HG03378 (cell line): ENCODE measurements around the gene UGT3A1.
A peak's percentile ranks its signal among the peaks of the same experiment; 100 is the strongest.
"Not testable (repeated sequence)": the region's sequence is repeated elsewhere in the genome, so short reads cannot be mapped to it uniquely, and the experiment has no call there.

ENCODE experiments used
- ATAC-seq: cut with Tn5 transposase; IDR thresholded peaks from one replicate; pipeline ENCODE4 v1.9.1; 2021; ENCODE audit warnings: mild to moderate bottlenecking, moderate library complexity; ENCODE audit not compliant: unreplicated experiment

Gene UGT3A1

DNA sequence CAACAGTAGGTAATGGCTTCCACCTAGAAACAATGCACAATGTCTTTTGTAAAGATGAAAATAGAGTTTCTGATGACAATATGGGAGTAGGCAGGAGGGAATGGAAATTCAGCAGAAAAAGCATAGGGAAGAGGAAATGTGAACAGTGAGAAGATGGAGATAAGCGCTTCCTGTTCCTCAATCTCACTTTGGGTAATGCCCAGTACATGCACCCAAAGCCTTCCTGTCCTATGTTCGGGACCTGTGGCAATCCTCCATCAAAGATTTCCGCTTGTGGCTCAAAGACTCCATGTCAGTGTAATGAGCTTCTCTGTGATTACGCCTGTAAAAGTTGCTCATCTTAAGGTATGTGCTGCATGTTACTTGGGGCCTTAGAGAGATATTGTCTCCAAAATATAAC, 2.7 kb downstream of the UGT3A1 start:
- no peak for ATAC-seq

DNA sequence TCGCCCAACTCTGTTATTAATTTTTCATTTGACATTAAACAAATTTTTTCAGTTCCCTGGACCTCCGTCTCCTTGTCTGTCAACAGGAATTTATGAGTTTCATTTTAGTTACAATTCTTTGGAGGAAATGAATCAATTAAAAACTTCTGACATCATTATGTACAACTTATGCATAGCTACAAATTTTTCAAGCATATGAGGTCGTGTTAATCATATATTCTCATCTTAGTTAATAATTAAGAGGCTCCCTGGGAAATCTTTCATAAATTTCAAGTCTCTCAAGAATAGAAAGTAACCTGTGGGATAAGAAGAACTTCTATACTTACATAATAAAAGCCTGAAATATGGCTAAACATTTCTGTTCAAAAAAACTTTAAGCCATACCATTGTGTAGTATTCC, 3.4 kb downstream of the UGT3A1 start:
- ATAC-seq = no peak

DNA sequence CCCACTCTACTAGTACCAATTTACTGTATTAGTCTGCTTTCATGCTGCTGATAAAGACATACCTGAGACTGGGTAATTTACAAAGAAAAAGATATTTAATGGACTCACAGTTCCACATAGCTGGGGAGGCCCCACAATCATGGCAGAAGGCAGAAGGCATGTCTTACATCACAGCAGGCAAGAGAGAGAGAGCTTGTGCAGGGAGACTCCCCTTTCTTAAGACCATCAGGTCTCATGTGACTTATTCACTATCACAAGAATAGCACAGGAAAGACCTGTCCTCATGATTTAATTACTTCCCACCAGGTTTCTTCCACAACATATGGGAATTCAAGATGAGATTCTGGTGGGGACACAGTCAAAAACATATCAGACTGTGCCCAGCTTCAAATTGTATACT, 11.5 kb downstream of the UGT3A1 start:
- ATAC-seq = no peak

DNA sequence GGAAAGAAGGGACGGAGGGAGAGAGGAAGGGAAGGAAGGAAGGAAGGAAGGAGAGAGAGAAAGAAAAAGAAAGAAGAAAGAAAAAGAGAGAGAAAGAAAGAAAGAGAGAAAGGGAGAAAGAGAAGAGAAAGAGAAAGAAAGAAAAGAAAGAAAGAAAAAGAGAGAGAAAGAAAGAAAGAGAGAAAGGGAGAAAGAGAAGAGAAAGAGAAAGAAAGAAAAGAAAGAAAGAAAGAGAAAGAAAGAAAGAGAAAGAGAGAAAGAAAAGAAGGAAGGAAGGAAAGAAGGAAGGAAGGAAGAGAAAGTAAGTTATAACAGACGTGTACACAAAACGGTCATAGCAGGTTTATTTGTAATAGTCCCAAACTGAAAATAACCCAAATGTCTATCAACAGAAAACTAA, 14.3 kb downstream of the UGT3A1 start:
- ATAC-seq = not testable (repeated sequence)

DNA sequence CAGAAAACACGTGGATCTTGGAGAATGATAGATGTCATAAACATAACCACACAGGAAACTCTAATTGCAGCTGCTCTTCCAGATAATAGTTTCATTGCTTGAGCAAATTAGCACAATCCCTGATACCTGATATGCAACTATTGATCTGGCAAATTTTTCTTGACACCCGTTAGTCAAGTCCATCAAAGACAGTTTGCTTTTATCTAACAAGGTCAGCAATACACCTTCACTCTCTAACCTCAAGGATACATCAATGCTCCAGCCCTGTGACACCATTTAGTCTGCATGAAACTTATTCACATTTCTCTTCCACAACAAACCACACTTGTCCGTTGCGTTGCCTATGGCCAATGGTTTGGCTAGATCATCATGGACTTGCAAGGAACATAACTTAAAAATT, 16.6 kb downstream of the UGT3A1 start:
- ATAC-seq = no peak

DNA sequence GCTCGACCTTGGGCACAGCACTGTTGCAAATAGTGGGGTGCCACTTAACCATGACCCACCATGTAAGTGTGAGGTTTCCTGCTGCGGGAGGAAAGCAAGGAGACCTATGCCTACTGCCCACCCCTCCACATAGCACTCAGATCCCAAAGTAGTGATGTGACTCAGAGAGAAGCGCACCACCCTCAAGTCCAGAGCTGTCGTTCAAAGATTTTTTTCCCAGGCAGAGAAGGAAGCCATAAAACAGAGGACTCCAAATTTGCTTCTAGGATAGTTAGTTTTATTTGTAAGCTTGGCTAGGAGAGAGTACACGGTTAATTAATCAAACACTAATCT, 19.3 kb downstream of the UGT3A1 start:
- no peak for ATAC-seq

DNA sequence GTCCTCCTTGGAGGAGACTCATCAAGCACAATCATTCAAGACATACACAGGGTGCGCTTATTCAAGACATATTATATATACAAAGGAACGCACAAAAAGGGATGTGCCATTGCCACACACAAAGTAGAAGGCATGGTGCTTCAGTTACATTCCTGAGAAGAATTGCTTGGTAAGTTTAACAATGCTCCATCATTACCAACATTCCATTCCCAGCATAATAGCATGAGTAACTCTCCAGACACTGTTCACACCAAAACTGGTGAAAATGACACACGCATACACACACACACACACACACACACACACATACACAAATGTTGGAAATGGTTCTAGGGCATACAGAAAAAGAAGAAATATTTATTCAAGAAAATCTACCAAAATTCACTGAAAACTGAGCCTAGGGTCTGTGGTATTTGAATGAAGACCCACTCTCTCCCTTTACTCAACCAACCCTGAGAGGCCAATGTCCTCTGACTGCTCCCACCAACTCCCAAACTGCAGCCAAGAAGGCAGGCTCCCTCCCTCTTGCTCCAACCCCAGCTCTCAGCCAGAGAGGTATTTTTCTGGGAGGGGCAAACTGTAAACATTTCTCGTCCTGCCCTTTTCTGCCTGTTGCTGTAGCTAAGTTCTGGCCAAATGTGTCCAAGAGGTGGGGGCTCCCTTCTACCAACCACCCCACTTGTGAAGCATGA, 19.9 kb downstream of the UGT3A1 start:
- no peak for ATAC-seq

DNA sequence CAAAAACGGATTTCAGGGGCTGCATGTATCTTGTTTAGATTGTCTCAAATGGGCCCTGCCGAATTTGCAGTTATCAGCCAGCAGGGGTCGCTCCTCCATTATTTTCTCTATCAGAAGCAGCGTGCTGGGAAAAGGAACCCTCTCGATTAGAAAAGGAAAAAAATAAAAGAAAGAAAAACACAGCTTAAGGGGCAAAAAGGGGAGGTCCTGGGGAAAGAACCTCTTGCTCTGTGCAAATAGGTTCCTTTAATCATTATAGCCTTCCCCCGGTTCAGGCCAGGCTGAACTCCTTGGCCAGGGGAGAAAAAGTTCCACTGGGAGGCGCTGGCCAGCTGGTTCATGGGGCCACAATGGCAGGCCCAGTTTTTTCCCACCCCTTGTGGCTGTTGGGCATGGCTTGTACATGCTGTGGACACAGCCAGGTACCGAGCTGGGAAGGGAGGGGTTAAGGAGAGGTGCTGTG, 27.8 kb downstream of the UGT3A1 start:
- no peak for ATAC-seq

DNA sequence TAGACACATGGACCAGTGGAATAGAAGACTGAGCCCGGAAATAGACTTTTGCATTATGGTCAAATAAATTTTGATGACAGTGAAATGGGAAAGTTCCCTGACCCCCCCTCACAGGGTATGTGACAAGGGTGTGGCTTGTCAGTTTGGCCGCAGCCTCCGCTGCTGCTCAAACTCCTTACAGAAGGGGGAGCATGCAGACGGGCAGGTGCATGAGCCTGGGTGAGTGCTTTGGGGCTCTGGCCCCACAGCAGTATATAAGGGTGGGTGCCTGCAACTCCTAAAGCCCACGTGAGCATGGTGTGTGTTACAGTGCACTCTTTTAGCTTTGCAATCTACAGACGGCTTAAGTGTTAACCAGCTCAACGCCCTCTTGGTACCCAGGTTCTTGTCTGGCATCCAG, 30.9 kb downstream of the UGT3A1 start:
- no peak for ATAC-seq

DNA sequence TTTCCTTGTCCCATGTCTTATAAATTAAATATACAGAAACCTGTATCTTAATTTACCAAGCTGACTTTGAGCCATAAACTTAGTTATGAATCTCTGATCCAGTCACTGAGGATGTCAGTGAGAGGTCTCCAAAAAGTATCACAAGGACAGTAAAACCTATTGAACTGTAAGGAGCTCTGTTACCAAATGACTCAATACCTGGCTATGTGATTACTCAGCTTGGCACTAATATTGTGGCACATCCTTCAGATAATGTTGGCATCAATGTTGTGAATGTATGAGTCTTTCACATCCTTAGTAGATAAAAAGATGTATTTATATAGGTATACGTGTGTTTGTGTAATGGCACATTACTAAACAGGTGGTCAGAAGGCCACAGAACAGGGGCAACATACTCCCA, 34.8 kb downstream of the UGT3A1 start:
- no peak for ATAC-seq

DNA sequence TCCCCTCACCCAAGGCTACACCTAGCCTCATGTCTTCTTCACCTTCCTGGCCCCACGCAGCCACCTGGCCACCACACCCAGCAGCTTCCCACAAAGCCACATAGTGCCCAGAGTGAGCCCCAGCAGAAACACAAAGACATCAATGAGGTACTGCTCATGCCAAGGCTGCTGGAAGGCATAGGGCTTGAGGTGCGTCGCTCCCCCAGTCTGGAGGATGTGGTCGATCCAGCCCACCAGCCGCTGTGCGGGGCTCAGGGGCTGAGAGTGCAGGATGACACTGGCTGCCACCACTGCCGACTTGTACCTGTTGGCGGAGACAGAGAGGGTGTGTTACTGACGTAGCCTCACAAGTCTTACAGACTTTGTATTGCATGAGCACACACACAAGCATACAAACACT, 37.0 kb downstream of the UGT3A1 start:
- no peak for ATAC-seq

DNA sequence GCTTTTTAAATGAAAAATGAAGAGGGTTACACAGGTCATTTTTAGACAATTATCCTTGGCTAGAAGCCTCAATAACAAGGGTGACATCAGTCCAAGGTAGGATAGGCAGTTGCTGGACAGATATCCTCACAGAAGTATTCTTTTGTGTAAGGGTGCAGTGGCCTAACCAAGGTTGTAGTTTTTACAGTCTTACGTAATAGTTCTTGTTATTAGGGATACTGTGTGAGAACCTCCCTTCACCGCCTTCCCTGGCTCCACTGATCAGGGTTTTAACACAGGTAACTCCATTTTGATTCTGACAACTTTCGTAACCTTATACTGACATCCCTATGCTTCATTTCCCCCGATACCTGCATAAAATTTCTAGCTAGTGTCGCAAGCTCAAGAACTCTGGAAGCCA, 44.1 kb downstream of the UGT3A1 start:
- ATAC-seq = no peak

DNA sequence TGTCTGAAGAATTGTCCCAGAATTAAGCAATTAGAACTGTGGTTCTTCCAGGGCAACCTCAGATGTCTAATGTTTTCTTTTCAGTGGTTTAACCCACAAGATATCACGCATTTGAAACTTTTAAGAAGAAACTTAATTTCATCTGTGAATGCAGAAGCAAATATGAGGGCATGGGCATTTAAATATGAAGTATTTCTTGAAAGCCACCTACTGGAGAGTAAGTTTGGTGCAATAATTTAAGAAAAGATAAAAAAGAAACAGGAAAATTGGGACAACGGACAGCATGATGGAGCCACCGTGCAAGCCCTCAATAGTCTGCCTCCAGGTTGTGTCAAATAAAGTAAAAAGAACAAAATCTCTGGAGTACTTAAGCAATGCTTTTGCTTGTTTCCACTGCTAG, 51.6 kb downstream of the UGT3A1 start:
- ATAC-seq = no peak

DNA sequence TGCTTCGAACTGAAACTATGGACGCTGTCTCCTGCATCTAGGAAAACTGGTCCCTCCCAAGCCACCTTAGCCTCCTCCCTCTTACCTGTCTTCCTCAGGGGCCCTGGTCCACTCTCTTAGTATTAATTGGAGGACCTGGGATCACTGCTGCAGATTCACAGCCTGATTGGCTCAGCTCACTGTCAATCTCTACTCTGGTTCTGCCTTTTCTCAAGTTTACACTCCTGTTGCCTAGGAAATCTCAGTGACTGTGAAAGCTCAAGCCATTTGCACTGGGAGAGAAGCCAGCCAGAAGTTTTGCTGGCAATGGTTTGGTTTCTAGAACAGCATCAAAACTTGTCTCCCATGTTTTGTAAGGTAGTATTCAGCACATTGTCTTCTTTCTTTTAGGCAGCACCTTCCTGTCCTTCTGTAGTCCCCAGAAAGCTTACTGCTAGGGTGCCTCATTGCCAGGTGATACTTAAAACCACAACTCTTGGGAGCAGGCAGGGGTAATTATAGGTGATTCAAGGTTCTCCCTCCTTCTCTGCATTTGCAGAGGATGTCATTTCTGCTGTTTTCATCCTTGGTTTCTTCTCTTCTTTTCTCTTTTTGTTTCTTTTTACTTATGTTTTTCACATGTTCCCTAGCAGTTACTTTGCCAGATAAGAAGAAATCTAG, 52.5 kb downstream of the UGT3A1 start, which contains the start of gene CAPSL:
Gene CAPSL (minus strand): TSS at position 55 of the 660 bp plus-strand sequence. CDS start 17,502 bp downstream, outside the sequence.
- no peak for ATAC-seq

DNA sequence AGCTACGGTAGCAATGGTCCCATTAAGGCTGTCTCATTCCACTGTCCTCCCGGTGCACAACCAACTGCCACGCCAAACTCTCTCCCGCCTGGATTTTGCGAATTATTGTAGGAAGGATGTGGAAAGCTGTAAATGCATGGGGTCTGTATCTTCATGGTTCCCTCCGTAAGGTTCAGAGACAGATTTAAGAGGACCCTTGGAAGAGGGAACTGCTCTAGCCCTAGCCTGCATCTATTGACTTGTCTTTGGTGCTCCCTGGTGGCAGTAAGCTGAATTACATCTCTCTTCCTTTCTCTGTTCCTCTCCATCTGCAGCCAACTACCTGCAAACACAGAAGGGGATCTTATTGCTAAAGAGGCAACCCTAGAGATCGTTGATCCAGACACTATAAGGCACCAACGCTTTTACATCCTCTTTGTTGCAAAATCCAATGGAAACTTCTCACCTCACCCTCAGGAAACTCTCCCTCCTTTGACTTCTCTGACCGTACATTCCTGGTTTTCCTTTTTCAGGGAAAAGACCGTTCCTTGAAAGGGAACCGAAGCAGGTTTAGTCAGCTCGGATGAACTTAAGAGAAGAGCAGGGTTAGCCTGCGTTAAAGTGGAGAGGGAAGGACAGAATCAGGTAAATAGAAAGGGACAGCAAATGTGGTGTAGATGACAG, 64.7 kb downstream of the UGT3A1 start:
- peak; percentile 75 for ATAC-seq

DNA sequence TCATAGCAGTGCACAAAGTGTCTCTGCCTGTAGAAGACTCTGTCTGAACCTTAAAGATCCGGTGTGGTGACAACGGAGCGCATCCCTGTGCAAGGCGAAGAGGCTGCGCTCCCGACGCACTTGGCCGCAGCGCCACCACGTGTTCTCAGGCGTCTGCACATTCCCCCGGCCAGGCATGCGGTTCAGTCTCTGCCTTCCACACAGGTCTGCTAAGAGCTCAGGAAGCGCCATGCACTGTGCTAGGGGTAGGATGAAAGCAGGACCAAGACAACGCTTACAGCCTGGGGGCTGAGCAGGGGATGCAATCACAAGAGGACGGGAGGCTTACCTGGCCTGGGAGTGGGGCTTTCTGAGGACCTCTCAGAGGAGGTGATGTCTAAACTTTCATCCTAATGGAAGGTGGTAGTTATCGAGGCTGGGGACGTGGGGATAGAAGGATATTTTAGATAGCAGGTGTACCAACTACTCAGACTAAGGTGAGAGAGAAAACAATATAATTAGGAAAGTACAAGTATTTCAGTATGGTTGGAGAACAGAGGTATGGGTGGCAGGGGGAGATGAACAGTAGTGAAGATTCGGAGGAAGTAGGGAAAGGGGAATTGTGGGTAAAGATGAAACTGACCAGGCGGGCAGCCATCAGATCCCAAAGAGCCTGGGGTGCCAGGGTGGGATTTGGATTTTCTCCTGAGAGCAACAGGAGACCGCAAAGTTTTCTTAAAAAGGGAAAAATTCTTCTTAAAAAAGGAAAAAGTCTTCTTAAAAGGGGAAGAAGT, 66.1 kb downstream of the UGT3A1 start:
- peak; percentile 55 for ATAC-seq

DNA sequence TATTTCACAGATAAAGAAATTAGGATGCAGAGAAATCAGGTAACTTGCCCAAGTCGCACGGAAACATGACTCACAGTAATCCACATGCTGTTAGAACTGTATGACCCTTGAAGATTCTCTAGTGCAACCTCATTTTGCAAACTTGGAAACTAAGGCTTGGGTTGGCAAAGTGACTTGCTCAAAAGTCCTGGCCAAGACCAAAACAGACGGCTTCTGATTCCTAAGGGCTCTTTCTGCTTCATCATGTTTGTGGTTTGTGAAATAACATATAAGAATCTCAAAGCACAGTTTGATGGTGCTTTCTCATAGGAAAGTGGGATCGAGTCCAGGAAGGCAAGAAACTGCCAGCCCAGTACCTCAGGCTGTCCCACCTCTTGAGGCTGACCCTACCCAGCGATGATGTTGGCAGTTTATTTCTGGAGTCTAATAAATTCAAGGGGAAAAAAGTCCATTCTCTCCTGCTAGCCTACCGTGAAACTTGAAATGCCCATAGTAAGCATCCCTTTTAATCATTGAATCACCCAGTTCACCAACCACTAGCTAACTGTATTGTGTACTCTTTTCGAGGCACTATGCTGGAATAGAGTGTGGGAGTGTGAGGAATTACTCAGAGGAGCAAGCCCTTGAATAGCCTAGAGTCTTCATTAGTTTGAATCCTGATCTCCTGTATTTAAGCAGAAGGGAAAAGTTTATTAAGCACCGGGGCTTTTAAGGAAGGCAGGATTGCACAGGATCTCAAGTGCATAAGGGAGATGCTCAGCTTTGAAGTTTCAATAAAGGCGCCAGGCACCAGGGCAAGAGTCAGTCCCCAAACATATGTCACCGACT, 66.9 kb downstream of the UGT3A1 start:
- peak; percentile 5 for ATAC-seq

DNA sequence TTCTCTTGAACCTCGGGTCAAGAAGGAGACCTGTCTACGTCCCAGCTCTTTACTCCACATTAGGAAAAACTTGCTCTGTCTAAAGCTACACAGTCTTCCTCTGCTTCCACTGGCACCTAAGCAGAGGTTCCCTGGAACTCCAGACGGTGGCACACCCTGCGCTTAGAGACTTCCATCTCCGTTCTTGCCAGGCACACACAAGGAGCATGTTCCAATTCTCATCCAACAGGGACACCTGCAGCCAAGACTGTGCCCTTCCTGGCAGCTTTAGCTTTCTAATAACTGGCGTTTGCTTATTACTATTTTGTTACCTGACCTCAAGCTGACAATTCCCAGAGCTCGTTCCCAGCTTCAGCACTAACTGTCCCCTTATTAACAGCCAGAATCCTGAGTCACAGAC, 68.7 kb downstream of the UGT3A1 start:
- no peak for ATAC-seq

DNA sequence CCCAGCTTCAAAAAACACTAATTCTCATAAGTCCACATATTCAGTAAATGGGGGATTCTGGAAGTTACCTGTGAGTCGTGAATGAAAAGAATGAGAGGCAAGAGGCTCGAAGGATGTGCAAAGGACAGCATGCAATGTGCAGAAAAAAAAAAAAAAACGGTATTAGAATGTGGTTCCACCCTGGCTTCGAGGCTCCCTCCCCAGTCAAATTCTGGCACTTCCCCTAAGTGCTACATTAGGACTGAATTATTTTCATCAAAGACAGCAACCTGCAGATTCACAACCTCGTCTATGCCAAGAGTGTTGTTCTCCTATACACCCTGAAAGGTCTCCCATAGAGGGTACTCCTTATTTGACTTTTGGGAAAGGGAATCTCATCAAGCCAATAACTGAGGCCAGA, 69.3 kb downstream of the UGT3A1 start:
- ATAC-seq = no peak

DNA sequence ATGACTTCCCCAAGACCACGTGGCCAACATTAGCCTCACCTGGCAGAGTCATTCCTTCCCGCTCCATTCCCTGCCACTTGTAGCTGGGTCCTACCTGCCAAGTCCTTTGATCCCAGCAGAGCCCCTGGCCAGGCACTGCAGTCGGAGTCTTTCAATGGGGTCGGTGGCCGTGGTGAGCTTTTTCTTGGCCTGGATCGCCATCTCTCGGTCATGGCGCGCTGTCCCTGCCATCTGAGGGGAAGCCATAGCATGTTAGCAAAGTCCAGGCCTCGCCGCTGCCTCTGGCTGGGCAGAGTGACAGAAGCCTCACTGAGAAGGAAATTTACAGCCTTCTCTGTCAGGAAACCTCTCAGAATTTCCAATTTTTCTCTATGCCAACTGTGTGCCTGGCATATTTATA, 70.3 kb downstream of the UGT3A1 start:
- ATAC-seq = no peak

DNA sequence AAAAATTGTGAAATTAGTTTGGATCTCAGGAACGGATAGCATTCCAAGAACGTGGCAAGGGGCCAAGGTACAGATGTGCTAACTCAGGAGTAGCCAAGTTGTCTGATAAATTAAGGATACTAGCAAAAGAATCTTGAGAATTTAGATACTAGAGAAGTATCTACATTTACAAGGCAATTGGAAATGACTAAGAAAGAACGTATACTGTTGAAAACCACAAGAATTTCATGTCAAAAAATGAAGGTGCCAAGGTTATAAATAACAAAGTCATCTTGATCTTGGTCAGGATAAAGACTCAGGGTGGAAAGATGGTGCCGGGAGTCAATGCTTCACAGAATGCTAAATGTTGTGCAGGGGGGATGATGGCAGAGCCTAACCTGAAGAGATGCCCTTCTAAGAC, 72.0 kb downstream of the UGT3A1 start:
- ATAC-seq = no peak
